ENCODE data around the gene LRRC47. TPM values are rescaled to one million over a fixed set of nuclear protein-coding genes. Genes with fewer than 3 reads are reported as not detected.

Gene LRRC47
- total RNA-seq, 1 donor from 2014 or later: 55.4 TPM

DNA sequence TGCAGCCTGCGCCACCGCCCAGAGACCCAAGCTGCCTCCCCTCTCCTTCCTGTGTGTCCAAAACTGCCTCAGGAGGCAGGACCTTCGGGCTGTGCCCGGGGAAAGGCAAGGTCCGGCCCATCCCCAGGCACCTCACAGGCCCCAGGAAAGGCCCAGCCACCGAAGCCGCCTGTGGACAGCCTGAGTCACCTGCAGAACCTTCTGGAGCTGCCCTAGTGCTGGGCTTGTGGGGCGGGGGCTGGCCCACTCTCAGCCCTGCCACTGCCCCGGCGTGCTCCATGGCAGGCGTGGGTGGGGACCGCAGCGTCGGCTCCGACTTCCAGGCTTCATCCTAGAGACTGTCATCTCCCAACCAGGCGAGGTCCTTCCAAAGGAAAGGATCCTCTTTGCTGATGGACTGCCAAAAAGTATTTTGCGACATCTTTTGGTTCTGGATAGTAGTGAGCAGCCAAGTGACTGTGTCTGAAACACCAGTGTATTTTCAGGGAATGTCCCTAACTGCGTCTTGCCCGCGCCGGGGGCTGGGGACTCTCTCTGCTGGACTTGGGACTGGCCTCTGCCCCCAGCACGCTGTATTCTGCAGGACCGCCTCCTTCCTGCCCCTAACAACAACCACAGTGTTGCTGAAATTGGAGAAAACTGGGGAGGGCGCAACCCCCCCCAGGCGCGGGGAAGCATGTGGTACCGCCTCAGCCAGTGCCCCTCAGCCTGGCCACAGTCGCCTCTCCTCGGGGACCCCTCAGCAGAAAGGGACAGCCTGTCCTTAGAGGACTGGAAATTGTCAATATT is 63.0 kb downstream of the LRRC47 start:
- H3K27me3 Mint-ChIP-seq (ENCODE audit: low read depth): peaks cover 16% of the 10 kb centered on the region
- no peak overlapping the region for H3K27ac Mint-ChIP-seq
- peaks cover 9% of the 10 kb centered on the region for H3K36me3 Mint-ChIP-seq
- no peaks in the 10 kb centered on the region for H3K4me1 Mint-ChIP-seq
- no peak overlapping the region for H3K4me3 Mint-ChIP-seq
- TF ChIP-seq, protein P1, sequence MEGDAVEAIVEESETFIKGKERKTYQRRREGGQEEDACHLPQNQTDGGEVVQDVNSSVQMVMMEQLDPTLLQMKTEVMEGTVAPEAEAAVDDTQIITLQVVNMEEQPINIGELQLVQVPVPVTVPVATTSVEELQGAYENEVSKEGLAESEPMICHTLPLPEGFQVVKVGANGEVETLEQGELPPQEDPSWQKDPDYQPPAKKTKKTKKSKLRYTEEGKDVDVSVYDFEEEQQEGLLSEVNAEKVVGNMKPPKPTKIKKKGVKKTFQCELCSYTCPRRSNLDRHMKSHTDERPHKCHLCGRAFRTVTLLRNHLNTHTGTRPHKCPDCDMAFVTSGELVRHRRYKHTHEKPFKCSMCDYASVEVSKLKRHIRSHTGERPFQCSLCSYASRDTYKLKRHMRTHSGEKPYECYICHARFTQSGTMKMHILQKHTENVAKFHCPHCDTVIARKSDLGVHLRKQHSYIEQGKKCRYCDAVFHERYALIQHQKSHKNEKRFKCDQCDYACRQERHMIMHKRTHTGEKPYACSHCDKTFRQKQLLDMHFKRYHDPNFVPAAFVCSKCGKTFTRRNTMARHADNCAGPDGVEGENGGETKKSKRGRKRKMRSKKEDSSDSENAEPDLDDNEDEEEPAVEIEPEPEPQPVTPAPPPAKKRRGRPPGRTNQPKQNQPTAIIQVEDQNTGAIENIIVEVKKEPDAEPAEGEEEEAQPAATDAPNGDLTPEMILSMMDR (IDR thresholded peaks at IDR 0.05; ENCODE audit: unreplicated experiment): no peak
- DNase-seq (ENCODE audit: low spot score in 2 of 2, unreplicated experiment in 2 of 2): no peak
- no peaks in the 10 kb centered on the region for H3K9me3 Mint-ChIP-seq

DNA sequence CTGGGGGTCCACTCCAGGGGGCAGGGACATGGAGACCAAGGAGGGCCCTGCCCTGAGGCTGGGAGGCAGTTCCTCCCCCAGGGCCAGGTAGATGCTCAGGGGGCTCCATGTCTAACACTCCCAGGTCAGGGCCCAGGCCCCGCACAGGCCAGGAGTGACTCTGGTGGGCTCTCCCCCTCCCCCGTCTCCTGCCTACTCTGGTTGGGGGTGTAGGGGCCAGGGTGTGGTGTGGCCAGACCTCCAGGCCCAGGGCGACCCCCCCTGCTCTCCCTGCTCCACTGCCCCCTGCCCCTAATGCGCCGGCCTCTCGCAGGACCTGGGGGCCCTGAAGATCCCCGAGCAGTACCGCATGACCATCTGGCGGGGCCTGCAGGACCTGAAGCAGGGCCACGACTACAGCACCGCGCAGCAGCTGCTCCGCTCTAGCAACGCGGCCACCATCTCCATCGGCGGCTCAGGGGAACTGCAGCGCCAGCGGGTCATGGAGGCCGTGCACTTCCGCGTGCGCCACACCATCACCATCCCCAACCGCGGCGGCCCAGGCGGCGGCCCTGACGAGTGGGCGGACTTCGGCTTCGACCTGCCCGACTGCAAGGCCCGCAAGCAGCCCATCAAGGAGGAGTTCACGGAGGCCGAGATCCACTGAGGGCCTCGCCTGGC is 63.7 kb downstream of the LRRC47 start:
- TF ChIP-seq, protein P1 (IDR thresholded peaks at IDR 0.05; ENCODE audit: unreplicated experiment): no peak
- DNase-seq (ENCODE audit: low spot score in 2 of 2, unreplicated experiment in 2 of 2): no peak
- H3K36me3 Mint-ChIP-seq: peaks cover 9% of the 10 kb centered on the region
- H3K9me3 Mint-ChIP-seq: no peaks in the 10 kb centered on the region
- no peaks in the 10 kb centered on the region for H3K4me1 Mint-ChIP-seq
- no peak overlapping the region for H3K4me3 Mint-ChIP-seq
- H3K27me3 Mint-ChIP-seq (ENCODE audit: low read depth): peaks cover 20% of the 10 kb centered on the region
- no peak overlapping the region for H3K27ac Mint-ChIP-seq

DNA sequence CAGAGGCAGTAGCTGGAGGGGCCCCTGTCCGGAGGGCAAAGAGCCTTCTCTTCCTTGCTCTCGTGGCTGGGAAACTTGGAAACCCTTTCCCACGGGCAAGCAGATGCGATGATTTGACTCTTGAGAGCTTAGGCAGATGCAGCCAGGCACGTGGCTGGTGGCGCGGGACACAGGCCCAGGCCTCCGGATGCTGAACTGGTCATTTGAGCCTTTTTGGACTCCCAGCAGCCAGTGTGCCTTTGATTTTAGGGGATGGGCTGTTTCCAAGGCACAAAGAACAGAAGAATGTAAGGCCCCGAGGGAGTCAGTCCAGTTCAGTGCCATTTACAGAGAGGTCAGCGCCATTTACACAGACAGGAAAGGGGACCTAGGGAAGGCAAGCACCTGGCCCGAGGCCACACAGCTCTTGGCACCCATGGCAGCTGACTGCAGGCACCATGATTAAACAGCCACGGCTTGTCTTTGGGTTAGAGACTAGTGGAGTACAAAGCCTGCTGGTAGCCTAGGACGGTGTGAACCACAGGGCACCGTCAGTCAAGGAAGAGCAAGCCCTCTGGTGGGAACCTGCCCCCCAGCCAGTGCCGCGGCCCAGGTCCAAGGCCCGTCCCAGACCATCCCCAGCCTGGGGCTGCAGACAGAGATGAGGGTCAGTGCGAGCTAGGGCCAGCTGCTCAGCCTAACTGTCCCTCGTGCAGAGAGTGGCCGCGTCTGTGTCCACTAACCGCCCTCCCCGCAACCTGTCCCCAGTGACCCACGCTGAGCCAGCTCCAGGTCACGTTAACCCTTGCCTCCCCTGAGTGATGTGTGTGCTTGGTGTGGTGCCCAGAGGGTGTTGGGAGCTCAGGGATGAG is 64.5 kb downstream of the LRRC47 start:
- H3K4me3 Mint-ChIP-seq: no peak overlapping the region
- H3K4me1 Mint-ChIP-seq: no peaks in the 10 kb centered on the region
- H3K36me3 Mint-ChIP-seq: peaks cover 5% of the 10 kb centered on the region
- H3K27ac Mint-ChIP-seq: no peak overlapping the region
- no peaks in the 10 kb centered on the region for H3K9me3 Mint-ChIP-seq
- H3K27me3 Mint-ChIP-seq (ENCODE audit: low read depth): peaks cover 27% of the 10 kb centered on the region
- no peak for DNase-seq (ENCODE audit: low spot score in 2 of 2, unreplicated experiment in 2 of 2)
- TF ChIP-seq, protein P1 (IDR thresholded peaks at IDR 0.05; ENCODE audit: unreplicated experiment): no peak

DNA sequence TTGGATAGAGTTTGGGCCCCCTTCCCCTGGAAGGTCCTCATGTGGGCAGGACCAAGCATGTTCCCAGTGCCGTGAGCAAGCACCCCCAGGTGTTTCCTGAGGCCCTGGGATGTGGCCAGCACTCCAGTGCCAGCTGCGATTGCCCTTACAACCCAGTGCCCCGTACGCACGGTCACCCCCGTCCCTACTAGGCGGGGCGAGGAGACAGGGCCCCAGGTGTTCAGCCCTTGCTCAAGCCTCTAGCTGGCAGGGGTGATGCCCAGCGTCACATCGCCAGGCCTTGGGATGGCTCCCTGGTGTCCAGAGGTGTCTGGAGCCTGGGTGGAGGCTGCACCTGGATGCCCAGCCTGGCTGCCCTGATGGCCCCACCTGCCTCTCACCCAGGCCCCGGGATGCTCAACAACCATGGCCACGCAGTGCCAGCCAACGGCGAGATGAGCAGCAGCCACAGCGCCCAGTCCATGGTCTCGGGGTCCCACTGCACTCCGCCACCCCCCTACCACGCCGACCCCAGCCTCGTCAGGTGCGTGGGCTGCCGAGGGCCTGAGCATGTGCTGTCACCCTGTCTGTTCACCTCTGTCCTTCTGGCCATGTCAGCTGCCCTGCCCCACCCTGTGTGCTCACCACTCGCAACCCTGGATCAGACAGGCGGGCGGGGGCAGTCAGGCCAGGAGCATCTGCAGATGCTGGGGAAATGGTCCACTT is 65.6 kb downstream of the LRRC47 start:
- Mint-ChIP-seq H3K27ac (no peak overlapping the region), H3K4me3 (no peak overlapping the region), H3K27me3 (ENCODE audit: low read depth) (peaks cover 27% of the 10 kb centered on the region), H3K36me3 (no peaks in the 10 kb centered on the region), H3K9me3 (no peaks in the 10 kb centered on the region), H3K4me1 (no peaks in the 10 kb centered on the region)
- TF ChIP-seq, protein P1 (IDR thresholded peaks at IDR 0.05; ENCODE audit: unreplicated experiment): no peak
- DNase-seq (ENCODE audit: low spot score in 2 of 2, unreplicated experiment in 2 of 2): no peak

Measured in mesothelial cell of epicardium (in vitro differentiated cells).